Stimulated activated naive CD4-positive, alpha-beta T cell (primary cell): ENCODE measurements around the gene ANXA8L1.
"Not testable (repeated sequence)": the region's sequence is repeated elsewhere in the genome, so short reads cannot be mapped to it uniquely, and the experiment has no call there.

Experiments
- DNase-seq, 6 experiments: peaks; one replicate each; lab custom pipeline; 2025; lab: John Stamatoyannopoulos, UW

The ANXA8L1 gene

DNA sequence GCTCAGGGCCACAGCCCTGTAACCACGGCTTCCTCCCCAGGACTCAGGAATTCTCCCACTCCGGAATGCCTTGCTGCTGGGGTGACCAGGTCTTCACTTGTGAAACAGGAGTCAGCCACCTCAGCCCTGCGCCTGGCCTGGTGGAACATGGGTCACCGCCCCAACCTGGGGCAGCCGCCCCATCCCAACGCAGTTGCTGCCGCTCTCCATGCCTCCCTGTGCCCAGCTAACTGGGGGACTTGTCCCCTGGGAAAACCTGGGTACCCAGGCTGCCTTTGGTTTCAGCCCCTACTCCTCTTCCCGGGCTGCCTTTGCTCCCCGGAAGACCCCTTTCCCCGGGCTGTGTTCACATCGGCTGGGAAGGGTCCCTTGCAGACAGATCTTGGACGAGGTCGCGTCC lies 22.2 kb downstream of the ANXA8L1 start:
- DNase-seq, result not testable (repeated sequence)

DNA sequence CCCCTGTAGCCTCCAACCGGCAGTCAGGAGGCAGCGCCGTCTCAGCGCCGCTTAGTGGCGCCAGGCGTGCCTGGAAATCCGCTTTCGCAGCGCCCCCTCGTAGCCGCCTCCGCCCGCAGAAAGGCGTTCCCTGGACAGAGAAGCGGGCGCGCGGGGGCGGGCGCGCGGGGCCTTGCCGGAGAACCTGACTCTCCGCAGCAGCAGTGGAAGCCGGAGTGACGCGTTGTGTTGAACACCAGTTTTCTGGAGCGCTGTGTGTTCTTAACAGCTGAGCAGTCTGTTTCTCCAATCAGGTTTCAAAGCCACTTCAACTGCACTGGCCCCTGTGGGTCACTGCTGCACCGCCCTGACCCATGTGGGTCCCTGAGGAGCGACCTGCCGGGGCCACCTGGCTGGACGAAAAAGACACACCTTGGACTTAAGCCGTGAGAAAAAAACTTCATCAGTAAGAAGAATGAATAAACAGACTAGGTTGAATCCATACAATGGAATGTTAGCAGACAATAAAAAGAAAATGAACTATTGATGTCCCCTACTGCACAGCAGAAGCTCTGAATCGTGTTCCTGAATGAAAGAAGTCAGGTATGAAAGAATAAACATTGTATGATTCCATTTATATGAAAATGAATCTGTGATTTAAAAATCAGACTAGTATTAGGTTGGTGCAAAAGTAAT lies 22.8 kb downstream of the ANXA8L1 start:
- not testable (repeated sequence) for DNase-seq

DNA sequence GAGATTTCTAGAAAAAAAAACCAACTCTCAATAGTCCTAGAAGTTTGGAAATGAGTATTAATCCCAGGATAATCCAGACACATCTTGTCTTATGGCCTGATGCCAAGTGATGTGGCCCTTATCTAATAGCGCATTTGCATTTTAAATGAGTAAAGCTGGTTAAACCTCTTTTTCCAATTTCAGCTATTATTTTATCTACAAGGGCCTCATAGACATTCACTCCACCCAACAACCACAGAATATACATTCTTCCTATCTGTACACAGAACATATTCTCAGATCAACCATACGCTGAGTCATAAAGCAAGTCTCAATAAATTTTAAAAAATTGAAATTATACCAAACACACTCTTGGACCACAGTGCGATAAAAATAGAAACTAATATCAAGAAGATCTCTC lies 34.0 kb downstream of the ANXA8L1 start:
- DNase-seq, result not testable (repeated sequence)

DNA sequence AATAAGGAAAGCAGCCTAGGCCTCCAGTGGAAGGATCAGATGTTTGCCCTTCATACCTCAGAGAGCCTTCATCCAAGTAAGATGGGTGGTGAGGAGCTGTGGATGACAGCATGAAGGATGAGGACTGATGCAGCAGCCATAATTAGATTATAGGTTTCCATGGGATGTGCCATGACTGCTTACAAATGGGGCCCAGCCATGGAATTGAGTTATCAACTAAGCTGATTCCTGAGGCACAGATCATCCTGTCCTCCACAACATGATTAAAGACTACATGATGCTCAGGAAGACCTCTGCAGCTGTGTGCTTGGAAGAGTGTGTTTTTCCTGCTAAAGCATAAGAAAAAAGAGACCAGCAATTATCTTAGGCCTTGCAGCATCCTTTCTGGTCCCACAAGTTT lies 35.5 kb downstream of the ANXA8L1 start:
- not testable (repeated sequence) for DNase-seq

DNA sequence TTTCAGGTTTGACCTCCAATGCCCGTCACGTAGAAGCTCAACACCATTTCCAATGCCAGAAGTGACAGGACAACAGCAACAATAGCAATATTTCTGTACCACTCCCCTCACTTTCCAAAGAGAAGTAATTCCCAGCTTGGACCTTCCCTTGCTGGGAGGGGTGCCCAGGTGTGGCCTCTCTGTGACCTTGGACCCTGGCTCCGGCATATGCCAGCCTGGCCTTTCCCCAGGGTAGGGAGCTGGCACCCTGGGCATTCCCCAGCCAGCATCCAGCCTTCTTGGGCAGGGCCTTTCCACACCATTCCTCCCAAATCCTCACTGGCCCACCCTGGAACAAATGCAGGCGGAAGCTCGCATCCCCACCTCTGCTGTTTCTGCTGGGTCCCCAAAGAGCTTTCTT lies 37.1 kb downstream of the ANXA8L1 start:
- not testable (repeated sequence) for DNase-seq

DNA sequence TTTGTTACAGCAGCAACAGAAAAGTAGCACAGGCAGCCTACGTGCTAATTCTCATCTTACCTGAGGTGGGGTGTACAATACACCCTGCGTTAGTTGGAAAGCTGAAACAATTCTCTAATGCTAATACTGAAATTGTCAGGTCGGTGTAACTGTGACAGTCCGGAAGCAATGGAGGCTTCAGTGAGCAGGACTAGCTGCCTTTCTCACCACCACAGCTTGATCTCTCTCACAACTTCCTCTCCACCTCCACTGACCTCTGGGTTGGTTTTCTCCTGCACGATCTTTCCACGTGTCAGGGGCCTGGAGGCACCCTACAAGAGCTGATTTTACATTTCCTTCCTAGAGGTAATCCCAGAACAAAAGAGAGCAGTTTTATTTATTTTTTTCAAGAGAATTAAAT lies 39.7 kb downstream of the ANXA8L1 start:
- DNase-seq, result not testable (repeated sequence)

DNA sequence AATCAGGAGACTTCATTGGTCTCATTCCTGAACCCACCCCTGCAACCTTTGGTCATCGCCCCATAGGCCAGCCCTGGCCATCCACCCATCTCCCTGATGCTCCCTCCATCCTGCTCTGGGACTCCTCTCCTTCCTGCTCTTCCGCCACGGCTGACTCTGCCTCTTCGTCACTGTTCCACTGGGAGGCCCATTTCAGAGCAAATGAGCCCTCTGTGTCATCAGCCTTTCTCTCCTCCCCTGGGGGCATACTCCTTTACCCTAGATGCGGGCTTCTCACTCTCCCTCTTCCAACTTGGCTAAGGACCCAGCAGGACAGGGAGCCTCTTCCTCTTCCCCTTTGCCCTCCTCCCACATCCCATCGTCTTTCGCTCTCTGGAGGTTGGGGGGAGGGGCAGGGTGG lies 42.7 kb downstream of the ANXA8L1 start:
- not testable (repeated sequence) for DNase-seq

DNA sequence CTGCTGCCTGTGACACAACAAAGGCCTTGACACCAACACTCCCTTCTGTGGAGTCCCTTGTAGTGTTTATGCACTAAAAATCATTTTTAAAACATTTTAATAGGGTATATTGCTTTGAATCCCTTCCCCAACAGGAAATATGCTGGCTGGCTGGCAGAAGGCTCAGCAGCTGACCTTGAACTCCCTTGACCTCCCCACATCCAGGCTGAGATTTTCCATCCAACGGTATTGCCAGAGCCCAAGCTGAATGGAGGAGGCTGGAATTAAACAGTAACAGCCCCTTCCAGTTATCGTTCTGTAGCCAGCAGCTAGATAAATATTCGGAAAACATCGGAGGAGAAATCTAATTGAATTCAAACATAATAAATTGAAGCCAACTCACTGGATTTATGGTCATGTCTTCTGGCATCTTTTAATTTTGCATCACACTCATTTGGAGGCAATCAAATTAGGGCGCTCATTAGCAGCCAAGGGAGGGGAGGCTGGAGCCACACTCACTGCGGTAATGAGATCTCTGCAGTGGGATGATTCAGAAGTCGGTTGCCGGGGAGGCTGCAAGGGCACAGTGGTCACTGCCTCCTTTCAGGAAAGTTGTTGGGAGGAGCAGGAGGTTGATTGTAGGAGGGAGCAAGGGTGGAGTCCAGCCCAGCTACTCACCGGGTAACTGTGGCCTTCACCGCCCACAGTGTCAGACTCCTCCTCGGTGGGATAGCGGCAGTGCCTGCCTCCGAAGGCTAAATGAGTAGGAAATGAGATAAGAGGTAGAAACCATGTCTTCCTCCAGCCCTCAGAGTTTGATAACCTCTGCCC lies 44.2 kb downstream of the ANXA8L1 start:
- DNase-seq, result not testable (repeated sequence)

DNA sequence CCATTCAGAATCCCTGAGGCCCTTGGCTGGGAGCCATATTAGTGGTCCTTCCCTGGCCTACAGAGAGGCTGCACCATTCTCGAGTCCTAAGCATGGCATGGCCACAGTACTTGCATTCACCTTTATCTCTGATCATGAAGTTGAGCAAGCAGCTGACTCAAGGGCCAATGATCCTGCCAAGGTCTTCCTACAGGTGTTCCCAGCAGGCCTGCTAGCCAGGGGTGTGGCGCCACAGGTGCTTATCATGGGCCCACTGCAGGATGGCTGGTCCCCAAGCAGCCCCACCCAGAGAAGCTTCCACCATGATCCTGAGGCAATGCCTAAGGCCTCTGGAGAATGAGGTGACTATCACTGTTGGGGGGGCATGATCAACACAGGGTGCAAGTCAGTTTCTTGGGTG lies 48.0 kb downstream of the ANXA8L1 start:
- not testable (repeated sequence) for DNase-seq

- not testable (repeated sequence) for DNase-seq
These were observed 65.4 kb downstream of the ANXA8L1 start for GRCh38 chr10:46440942-46441341.
